GM19238 (cell line): Measurements from ENCODE around the gene APOBEC3A.
"Not testable (repeated sequence)": the region's sequence is repeated elsewhere in the genome, so short reads cannot be mapped to it uniquely, and the experiment has no call there.

Experiments
- DNase-seq: peaks from one replicate; pipeline ENCODE4 v3.0.0; 2011; ENCODE audit warnings: low spot score; ENCODE audit not compliant: insufficient read length

Gene APOBEC3A

DNA sequence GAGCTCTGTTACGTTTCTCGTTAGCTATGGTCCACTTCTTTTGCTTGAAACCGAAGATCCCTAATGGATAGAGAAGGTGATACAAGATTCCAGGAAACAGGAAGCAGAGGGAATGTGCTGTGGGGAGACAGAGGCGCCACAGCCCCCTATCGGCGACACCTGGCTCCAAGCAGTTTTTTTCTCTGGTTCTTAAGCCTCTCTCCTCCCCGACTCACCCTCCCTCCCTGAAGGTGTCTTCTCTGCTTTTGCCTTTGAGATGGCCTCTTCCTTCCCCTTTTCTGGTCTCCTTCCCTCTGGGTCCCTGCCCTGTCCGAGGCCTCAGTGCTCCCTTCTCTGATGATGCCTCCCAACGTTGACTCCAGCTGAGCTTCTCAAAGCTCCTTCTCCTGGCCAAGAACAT lies 14.2 kb upstream of the APOBEC3A start:
- DNase-seq = no peak

DNA sequence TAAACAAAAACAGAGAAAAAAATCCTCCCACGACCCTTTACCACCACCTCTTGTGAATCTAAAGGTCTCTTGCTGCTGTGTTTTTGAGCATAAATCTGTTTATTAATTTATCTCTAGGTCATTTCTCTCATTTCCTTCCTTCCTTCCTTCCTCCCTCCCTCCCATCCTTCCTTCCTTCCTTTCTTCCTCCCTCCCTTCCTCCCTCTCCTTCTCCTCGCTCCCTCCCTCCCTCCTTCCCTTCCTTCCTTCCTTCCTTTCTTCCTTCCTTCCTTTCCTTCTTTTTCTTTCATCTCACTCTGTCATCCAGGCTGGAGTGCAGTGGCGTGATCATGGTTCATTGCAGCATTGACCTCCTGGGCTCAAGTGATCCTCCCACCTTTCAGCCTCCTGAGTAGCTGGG lies 13.5 kb upstream of the APOBEC3A start:
- no peak for DNase-seq

GRCh38 chr22:38944653-38945052 lies 12.8 kb upstream of the APOBEC3A start:
- no peak for DNase-seq

DNA sequence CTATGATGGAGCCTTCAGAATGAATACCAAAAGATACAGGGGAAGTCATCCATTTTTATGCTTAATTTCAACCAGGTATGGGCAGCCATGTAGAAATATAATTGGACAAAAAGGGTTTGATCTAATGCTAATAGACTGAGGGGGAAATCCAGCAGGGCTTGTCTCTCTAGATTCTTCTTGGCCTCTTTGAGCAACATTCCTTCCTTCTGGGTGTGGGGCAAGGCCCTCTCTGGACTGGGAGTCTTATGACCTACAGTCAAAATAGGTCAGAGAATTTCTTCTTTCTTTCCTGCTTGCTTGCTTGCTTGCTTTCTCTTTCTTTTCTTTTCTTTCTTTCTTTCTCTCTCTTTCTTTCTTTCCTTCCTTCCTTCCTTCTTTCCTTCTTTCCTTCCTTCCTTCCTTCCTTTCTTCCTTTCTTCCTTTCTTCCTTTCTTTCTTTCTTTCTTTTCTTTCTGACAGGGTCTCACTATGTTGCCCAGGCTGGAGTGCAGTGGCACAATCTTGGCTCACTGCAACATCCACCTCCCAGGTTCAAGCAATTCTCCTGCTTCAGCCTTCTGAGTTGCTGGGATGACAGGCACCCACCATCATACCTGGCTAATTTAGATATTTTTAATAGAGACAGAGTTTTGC lies 11.6 kb upstream of the APOBEC3A start:
- DNase-seq = not testable (repeated sequence)

DNA sequence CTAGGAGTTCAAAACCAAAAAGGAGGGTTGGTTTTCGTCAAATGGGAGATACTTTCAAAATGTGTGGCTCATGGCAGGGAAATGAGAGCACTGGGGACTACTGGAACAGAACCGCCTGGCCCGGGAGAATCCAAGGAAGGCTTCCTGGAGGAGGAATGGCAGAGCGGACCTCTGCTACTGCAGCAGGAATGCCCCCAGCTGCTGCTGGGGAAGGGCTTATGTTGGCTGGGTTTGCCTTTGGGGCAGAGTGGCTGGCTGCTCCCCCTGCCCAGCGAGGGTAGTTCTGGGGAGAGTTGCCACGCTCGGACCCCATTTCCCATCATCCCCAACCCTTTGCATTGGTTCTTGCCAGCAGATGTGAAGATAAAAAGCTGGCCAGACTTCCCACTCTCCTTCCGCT lies 10.6 kb upstream of the APOBEC3A start:
- DNase-seq = no peak

DNA sequence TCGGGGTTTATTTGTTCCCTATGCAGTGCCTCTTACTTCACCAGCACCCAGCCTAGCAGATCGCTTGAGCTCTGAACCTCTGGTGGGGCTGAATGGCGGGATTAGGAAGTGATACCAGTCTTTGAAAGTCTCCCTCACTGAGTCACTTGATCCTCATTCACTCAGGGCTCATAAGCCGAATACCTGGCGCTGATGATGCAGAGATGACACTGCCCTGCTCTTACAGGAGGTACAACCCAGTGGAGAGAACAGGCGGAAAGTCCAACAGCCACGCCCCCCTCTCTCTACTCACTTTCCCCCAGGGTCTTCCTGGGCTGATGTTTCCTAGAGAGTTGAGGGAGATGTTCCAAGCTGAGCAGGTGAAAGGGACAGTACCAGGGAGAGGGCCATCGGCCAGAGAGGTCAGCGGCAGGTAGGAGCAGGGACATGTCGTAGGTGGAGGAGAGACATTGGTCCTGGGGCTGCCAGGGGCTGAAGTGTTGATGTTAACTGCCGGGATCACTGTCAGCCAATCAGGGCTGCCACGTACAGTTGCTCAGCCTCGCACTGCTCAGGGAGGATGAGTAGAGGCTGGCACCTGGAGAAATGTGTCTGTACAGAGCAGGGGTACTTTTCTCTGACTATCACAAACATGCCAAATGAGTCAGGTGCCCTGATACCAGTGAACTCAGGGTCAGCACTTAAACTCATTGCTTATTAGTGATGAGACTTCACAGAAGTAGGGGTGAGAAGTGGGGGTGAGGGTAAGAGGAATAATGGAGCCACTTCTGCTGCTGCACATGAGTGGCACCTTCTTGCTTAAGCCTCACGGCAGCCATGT lies 9.9 kb upstream of the APOBEC3A start:
- DNase-seq = no peak

DNA sequence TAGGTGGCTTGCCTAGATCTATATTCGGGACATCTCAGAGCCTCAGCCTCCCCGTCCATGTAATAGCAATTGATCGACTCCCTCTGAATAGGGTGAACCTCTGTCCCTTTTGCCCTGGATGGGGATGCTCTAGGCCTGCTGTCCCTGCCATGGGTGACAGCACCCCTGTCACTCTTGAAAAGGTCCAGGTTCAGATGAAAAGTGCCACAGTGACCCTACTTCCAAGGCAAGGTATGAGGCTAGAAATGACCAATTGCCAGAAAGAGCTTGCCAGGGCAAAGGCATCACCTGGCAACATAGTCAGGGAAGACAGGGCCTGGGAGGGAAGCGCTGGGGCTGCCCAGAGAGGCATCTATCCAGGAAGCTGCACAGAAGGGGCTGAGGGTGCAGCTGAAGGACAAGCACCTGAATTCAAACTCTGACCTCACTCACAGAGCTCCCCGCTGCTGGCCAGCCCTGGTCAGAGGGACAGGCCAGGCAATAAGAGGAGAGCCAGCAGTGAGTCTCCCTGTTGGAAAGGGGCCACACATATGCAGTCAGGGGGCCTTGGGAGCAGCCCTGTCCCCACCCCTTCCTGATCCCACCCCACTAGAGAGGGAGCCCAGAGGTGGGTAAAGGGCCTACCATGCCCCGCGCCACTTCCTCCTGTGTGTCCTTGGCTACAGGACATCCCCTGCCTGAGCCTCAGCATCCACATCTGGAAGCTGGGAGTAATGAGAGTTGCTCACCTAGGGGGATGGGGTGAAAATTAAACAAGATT lies 9.0 kb upstream of the APOBEC3A start:
- no peak for DNase-seq

- no peak for DNase-seq
Measured at GRCh38 chr22:38949889-38950405, 7.5 kb upstream of the APOBEC3A start.

DNA sequence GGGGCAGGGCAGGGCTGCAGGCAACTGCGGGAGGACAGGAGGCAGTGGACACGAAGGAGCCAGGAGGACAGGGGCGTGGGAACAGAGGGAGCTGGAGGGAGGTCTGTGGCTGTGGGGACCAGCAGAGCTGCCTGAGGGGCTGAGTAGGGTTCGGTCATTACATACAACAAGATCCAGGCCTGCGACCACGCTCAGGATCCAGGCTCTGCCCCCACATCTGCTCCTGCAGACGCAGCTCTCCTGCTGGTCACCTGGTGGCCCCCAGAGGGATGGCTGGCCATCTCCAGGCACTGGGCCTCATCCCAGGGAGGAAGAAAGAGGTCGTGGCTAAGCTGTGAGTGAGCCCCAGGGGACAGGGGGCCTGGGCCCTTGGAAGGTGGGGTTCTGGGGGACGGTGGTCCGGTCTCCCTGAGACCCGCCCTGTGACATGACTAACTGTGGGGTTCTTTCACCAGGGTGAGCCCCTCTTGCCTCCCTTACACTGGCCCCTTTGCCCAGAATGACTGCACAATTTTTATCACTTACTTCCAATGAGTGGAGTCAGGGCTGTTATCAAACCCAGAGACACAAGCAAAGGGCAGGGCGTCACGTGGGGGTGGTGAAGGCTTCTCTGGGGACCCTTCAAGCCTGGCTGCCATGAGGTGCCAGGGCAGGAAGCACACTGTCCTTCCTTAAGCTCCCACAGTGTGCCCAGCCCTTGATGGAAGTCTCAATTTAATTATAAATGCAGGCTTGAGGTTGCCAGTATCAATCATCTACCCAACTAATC lies 6.7 kb upstream of the APOBEC3A start:
- DNase-seq = no peak

DNA sequence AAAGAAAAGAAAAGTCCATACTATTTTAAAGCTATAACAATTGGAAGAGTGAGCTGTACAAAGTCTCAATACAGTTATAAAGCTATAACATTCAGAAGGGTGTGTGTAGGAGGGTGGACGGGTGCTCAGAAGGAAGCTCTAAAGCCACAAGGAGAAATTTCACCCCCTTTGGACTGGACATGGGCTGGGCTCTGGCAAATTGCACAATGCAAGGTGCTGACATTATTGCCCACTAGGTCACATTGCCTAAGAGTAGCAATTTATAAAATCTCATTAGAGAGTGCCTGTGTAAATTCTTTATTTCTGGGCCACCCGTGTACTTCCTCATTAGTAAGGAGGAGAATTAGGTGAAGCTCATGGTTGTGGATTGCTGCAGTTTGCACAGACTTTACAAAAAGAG lies 5.7 kb upstream of the APOBEC3A start:
- no peak for DNase-seq

DNA sequence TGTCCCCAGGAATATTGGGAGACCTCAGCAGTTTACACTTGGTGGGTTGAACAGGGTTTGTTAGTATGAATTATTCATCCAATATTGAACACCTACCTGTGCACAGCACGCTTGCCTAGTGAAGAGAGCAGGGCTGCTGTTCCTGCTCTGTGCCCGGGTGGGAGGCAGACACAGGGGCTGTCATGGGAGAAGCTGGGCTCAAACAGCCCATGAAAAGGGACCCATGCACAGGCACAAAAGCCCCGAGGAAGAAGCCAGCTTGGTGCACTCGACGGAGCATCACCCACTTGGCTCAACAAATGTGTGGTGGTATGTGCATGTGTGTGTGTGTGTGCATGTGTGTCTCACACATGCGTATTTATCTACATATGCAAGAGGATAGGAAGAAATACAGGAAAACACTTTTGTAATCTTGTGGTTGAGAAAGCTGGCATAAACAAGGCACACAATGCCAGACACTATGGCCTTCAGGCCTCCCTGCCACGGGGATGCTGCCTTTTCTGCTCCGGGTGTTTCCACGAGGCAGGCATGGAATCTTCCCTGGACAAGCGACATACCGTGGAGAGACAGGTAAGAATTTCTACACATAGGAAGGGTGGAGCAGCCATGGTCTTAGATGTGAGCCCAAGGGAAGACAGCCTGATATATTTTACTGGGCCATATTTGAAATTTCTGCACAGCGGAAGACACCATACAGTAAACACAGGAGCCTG lies 5.0 kb upstream of the APOBEC3A start:
- no peak for DNase-seq

GRCh38 chr22:38953091-38953490 lies 4.3 kb upstream of the APOBEC3A start:
- no peak for DNase-seq

- DNase-seq = peak; percentile 85
Measured at GRCh38 chr22:38953577-38954413, 3.6 kb upstream of the APOBEC3A start.

GRCh38 chr22:38954414-38955043 lies 2.9 kb upstream of the APOBEC3A start:
- DNase-seq = no peak

DNA sequence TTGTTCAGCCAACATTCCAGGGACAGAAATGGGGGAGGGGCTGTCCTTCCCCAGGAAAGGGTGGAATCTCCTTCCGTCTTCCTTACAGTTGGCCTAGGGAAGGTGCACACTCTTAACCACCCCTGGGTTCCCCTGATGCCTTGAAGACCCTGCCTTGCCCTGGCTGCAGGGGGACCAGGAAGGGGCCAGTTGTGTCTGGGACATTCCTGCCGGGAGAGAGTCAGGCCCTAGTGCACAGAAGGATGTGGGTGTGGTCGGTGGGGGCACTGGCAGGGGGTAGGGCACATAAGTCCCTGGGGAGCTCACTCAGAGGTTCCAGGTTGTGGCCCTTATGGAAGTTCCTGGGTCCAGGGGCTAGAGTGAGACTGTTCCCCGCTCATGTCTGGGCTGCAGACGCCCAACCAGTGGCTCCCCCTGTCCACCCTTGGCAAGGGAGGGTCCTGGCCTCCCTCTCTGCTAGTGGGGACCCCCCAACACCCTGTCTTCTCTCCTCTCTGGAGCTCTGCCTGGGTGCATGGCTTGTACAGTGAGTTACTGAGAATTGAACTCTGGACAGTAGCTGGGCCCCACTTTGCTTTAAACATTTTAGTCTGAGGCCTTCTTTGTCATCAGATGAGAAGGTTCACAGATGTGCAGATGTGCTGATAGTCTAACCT lies 2.0 kb upstream of the APOBEC3A start:
- DNase-seq = no peak

GRCh38 chr22:38955926-38956325 lies 1.5 kb upstream of the APOBEC3A start:
- DNase-seq = no peak

- DNase-seq = no peak
Measured at GRCh38 chr22:38956551-38956950, 858 bp upstream of the APOBEC3A start.

DNA sequence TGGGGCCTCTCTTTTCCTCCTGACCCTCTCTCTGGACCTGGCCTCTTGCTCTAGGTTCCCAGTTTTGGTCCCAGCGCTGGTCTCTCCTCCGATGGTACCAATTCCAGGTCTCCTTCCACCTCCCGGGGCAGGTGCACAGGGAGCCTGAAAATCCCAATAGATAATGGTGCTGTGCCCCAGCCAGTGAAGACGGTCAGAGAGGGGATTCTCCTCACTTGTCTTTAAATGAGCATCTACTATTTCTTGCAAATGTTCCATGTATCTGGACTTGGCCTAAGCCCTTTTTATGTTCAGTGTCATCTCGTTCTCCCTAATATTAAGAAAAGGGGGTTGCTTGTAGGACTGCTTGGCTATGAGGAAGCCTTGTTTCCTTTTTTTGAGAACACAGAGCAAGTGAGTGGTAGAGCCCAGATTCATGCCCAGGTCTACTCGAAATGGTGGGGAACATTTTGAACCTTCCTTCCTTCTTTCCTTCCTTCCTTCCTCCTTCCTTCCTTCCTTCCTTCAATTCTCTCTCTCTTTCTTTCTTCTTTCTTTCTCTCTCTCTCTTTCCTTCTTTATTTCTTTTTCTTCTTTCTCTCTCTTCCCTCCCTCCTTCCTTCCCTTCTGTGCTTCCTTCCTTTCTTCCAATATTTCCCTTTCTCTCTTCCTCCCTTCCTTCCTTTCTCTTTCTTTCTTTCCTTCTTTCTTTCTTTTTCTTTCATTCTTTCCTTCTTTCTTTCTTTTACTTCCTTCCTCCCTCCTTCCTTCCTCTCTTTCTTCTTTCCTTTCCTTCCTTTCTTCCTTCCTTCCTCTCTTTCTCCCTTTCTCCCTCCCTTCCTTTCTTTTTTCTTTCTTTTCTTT lies 620 bp downstream of the APOBEC3A start:
- DNase-seq = no peak
